Erythroblast (primary cell): ENCODE data around the gene PSMB11.

Source experiments
- GATA1 ChIP-seq: IDR thresholded peaks from 2 replicates; pipeline ENCODE4 v1.6.1; 2011; ENCODE audit warnings: low read depth, mild to moderate bottlenecking, control low read depth, low read length, moderate library complexity
- POLR2A ChIP-seq: IDR thresholded peaks from 2 replicates; pipeline ENCODE4 v1.6.1; 2011; ENCODE audit warnings: mild to moderate bottlenecking, low read length

GRCh38 chr14:23056145-23056955 lies 14.3 kb downstream of the PSMB11 start:
- TF ChIP-seq POLR2A (no peak), GATA1 (no peak)
